Muscle of leg (tissue), 16 donors: ENCODE results near the gene IFT81. TPM values are rescaled to one million over a fixed set of nuclear protein-coding genes. Genes with fewer than 3 reads are reported as not detected.
A peak's percentile ranks its signal among the peaks of the same experiment; 100 is the strongest.
"Not testable (repeated sequence)": the region's sequence is repeated elsewhere in the genome, so short reads cannot be mapped to it uniquely, and the experiment has no call there.

Experiments
- DNase-seq: peaks from one replicate; pipeline ENCODE4 v3.0.0; 2013
- H3K27ac ChIP-seq: one replicate; pipeline ENCODE4 v1.5.1; 2013; ENCODE audit warnings: mild to moderate bottlenecking, low read length, control low read depth
- H3K27me3 ChIP-seq: one replicate; pipeline ENCODE4 v1.6.1; 2013; ENCODE audit warnings: low read length; ENCODE audit not compliant: control insufficient read depth, insufficient read depth
- H3K36me3 ChIP-seq: one replicate; pipeline ENCODE4 v1.6.1; 2013; ENCODE audit warnings: low read length; ENCODE audit not compliant: control insufficient read depth, insufficient read depth
- H3K4me1 ChIP-seq: one replicate; pipeline ENCODE4 v1.6.1; 2013; ENCODE audit warnings: low read length; ENCODE audit not compliant: control insufficient read depth, insufficient read depth
- H3K4me3 ChIP-seq: one replicate; pipeline ENCODE4 v1.5.1; 2013; ENCODE audit warnings: low read length, control low read depth
- H3K9me3 ChIP-seq: replicated peaks from 2 replicates; pipeline ENCODE4 v1.6.1; 2013; ENCODE audit warnings: low read depth, low read length; ENCODE audit not compliant: control insufficient read depth
- WGBS: methylation state at CpG from one replicate; pipeline ENCODE4 v1.1.5; 2013; ENCODE audit warnings: missing lambda C conversion rate; ENCODE audit not compliant: insufficient coverage; 5-methylcytosine and 5-hydroxymethylcytosine counted together
- long read RNA-seq, 11 donors: transcript quantifications; one replicate each; lab custom pipeline, GENCODE V29; 2026
- polyA plus RNA-seq, 8 donors: library from polyadenylated mRNA; unstranded; fragments of 120-200 nt; gene quantifications; one replicate each; pipeline versions ENCODE4 v1.2.1 to v1.2.3, GENCODE V29; 2013; ENCODE audit warnings: inconsistent platforms in 1 of 8, low replicate concordance in 1 of 8; ENCODE audit not compliant: insufficient read length in 8 of 8, insufficient read depth in 1 of 8
- total RNA-seq: library from RNA; stranded (reverse); fragments of 120-200 nt; gene quantifications from one replicate; pipeline ENCODE4 v1.2.4, GENCODE V29; 2013

Gene IFT81
- total RNA-seq: 17.3 TPM
- 10 to 100 TPM; 14.0 to 19.9 (median 18.0) TPM for polyA plus RNA-seq
- long read RNA-seq, donor 1: 0 reads
- long read RNA-seq, donor 2, partial matches to known transcripts: 0 of 1 reads
- long read RNA-seq, donor 2, other reads (novel, unspliced or antisense): 0 of 1 reads
- long read RNA-seq, donor 3, partial matches to known transcripts: 0 of 3 reads
- long read RNA-seq, donor 3, other reads (novel, unspliced or antisense): 0 of 3 reads
- long read RNA-seq, donor 4: 0 reads
- long read RNA-seq, donor 5, partial matches to known transcripts: 0 of 2 reads
- long read RNA-seq, donor 5, other reads (novel, unspliced or antisense): 0 of 2 reads
- long read RNA-seq, donor 6, partial matches to known transcripts: 0 of 3 reads
- long read RNA-seq, donor 6, other reads (novel, unspliced or antisense): 0 of 3 reads
- long read RNA-seq, donor 7, partial matches to known transcripts: 0 of 2 reads
- long read RNA-seq, donor 7, other reads (novel, unspliced or antisense): 0 of 2 reads
- long read RNA-seq, donor 8, partial matches to known transcripts: 0 of 1 reads
- long read RNA-seq, donor 8, other reads (novel, unspliced or antisense): 0 of 1 reads
- long read RNA-seq, donor 9: 0 reads
- long read RNA-seq, donor 10, partial matches to known transcripts: 5 of 6 reads
- long read RNA-seq, donor 10, other reads (novel, unspliced or antisense): 0 of 6 reads
- long read RNA-seq, donor 11: 0 reads

GRCh38 chr12:110124269-110124995 lies at the start of gene IFT81:
Gene IFT81, plus strand, starts transcription at chr12:110124357. Its CDS starts 3,024 bp downstream, at chr12:110127381.
- peaks cover 4% of the 10 kb centered on the region for H3K4me1 ChIP-seq
- no peaks in the 10 kb centered on the region for H3K27me3 ChIP-seq
- H3K36me3 ChIP-seq: peaks cover 11% of the 10 kb centered on the region
- WGBS: under 1% methylated on average over 61 of the region's 61 CpGs
- peak within 1 kb of the TSS; percentile 77 for H3K27ac ChIP-seq
- H3K9me3 ChIP-seq: no peaks in the 10 kb centered on the region
- peak; percentile 98 for DNase-seq
- H3K4me3 ChIP-seq: peak within 1 kb of the TSS; percentile 100

- Histone ChIP-seq H3K27ac (no peak overlapping the region), H3K9me3 (no peaks in the 10 kb centered on the region), H3K36me3 (no peaks in the 10 kb centered on the region), H3K4me1 (peaks cover 17% of the 10 kb centered on the region), H3K27me3 (no peaks in the 10 kb centered on the region), H3K4me3 (no peak overlapping the region)
- no CpG with 5 or more reads among the region's 1 CpG for WGBS
- no peak for DNase-seq
Measured at GRCh38 chr12:110075880-110076279, 48.3 kb upstream of the IFT81 start.

- Histone ChIP-seq H3K9me3 (no peaks in the 10 kb centered on the region), H3K4me1 (peaks cover 15% of the 10 kb centered on the region), H3K4me3 (no peak overlapping the region), H3K36me3 (no peaks in the 10 kb centered on the region), H3K27me3 (no peaks in the 10 kb centered on the region), H3K27ac (no peak overlapping the region)
- no peak for DNase-seq
- WGBS: no CpG with 5 or more reads among the region's 4 CpGs
Measured at GRCh38 chr12:110077800-110078199, 46.4 kb upstream of the IFT81 start.

GRCh38 chr12:110079477-110080400 lies 44.4 kb upstream of the IFT81 start:
- H3K9me3 ChIP-seq: no peaks in the 10 kb centered on the region
- H3K4me3 ChIP-seq: no peak overlapping the region
- no peaks in the 10 kb centered on the region for H3K4me1 ChIP-seq
- peak overlapping the region; percentile 57 for H3K27ac ChIP-seq
- H3K27me3 ChIP-seq: no peaks in the 10 kb centered on the region
- DNase-seq: peak; percentile 60
- WGBS: 87% methylated on average over 20 of the region's 24 CpGs
- no peaks in the 10 kb centered on the region for H3K36me3 ChIP-seq

- Histone ChIP-seq H3K4me1 (no peaks in the 10 kb centered on the region), H3K27ac (no peak overlapping the region), H3K36me3 (no peaks in the 10 kb centered on the region), H3K27me3 (no peaks in the 10 kb centered on the region), H3K4me3 (no peak overlapping the region), H3K9me3 (no peaks in the 10 kb centered on the region)
- WGBS: 68% methylated on average over 4 of the region's 7 CpGs
- DNase-seq: no peak
Measured at GRCh38 chr12:110080410-110080809, 43.7 kb upstream of the IFT81 start.

GRCh38 chr12:110084314-110085015 lies 39.7 kb upstream of the IFT81 start:
- no peaks in the 10 kb centered on the region for H3K4me1 ChIP-seq
- H3K27ac ChIP-seq: no peak overlapping the region
- H3K27me3 ChIP-seq: peaks cover 2% of the 10 kb centered on the region
- no peak for DNase-seq
- H3K9me3 ChIP-seq: no peaks in the 10 kb centered on the region
- no peaks in the 10 kb centered on the region for H3K36me3 ChIP-seq
- 71% methylated on average over 2 of the region's 4 CpGs for WGBS
- H3K4me3 ChIP-seq: no peak overlapping the region

- 79% methylated on average over 6 of the region's 6 CpGs for whole genome bisulfite sequencing
- peak; percentile 56 for DNase-seq
- H3K4me3 ChIP-seq, H3K36me3 ChIP-seq, H3K4me1 ChIP-seq, H3K9me3 ChIP-seq, H3K27me3 ChIP-seq, H3K27ac ChIP-seq: not testable (repeated sequence)
Measured at GRCh38 chr12:110088216-110088615, 35.9 kb upstream of the IFT81 start.

GRCh38 chr12:110088936-110089335 lies 35.2 kb upstream of the IFT81 start:
- peak; percentile 60 for DNase-seq
- Histone ChIP-seq H3K27ac (peak overlapping the region; percentile 29), H3K9me3 (no peaks in the 10 kb centered on the region), H3K4me3 (no peak overlapping the region), H3K4me1 (peaks cover 3% of the 10 kb centered on the region), H3K27me3 (peaks cover 2% of the 10 kb centered on the region), H3K36me3 (no peaks in the 10 kb centered on the region)
- WGBS: 77% methylated on average over 5 of the region's 5 CpGs
